Neural cell (in vitro differentiated cells): Measurements from ENCODE around the gene PKN1. TPM values are rescaled to one million over a fixed set of nuclear protein-coding genes. Genes with fewer than 3 reads are reported as not detected.

Experiments
- H2AFZ ChIP-seq: fragments of 200-600, 300-800 bp; sonication (generic), shearing (Covaris generic); 2 replicates; pipeline ENCODE4 v1.6.0; 2014; ENCODE audit warnings: low read depth, mild to moderate bottlenecking, antibody characterized with exemption, low read length, moderate library complexity
- H3F3A ChIP-seq: fragments of 200-600 bp; shearing (Covaris generic); 2 replicates; pipeline ENCODE4 v1.6.1; 2016; ENCODE audit warnings: mild to moderate bottlenecking, moderate library complexity, mixed read lengths, antibody characterized with exemption, low read length; ENCODE audit not compliant: insufficient read depth, poor library complexity, severe bottlenecking
- H3K27ac ChIP-seq: fragments of 200-600, 300-800 bp; sonication (generic), shearing (Covaris generic); 2 replicates; pipeline ENCODE4 v1.5.1; 2014; ENCODE audit warnings: mild to moderate bottlenecking, low read length, moderate library complexity
- H3K27me3 ChIP-seq: fragments of 300-800, 200-600 bp; sonication (generic), shearing (Covaris generic); 2 replicates; pipeline ENCODE4 v1.6.0; 2014; ENCODE audit warnings: mild to moderate bottlenecking, low read depth, low read length, moderate library complexity; ENCODE audit not compliant: insufficient read depth
- H3K36me3 ChIP-seq: fragments of 300-800, 200-600 bp; sonication (generic), shearing (Covaris generic); 2 replicates; pipeline ENCODE4 v1.5.1; 2014; ENCODE audit warnings: mild to moderate bottlenecking, antibody characterized with exemption, low read length, moderate library complexity; ENCODE audit not compliant: insufficient read depth
- H3K4me2 ChIP-seq: fragments of 300-800, 200-600 bp; sonication (generic), shearing (Covaris generic); 2 replicates; pipeline ENCODE4 v1.6.0; 2014; ENCODE audit warnings: mild to moderate bottlenecking, low read length
- H3K4me3 ChIP-seq: fragments of 300-800, 200-600 bp; sonication (generic), shearing (Covaris generic); 2 replicates; pipeline ENCODE4 v1.5.1; 2014; ENCODE audit warnings: mild to moderate bottlenecking, low read length, moderate library complexity
- H3K79me2 ChIP-seq: fragments of 200-600 bp; shearing (Covaris generic); replicated peaks from 2 replicates; pipeline ENCODE4 v1.6.0; 2014; ENCODE audit warnings: mild to moderate bottlenecking, low read length, moderate library complexity; ENCODE audit not compliant: insufficient read depth
- H3K9ac ChIP-seq: fragments of 300-800, 200-600 bp; sonication (generic), shearing (Covaris generic); 2 replicates; pipeline ENCODE4 v1.6.1; 2016; ENCODE audit warnings: mild to moderate bottlenecking, low read length, mixed read lengths
- H3K9me2 ChIP-seq: fragments of 200-600 bp; shearing (Covaris generic); 2 replicates; pipeline ENCODE4 v1.6.1; 2016; ENCODE audit warnings: mild to moderate bottlenecking, low read length, mixed read lengths; ENCODE audit not compliant: insufficient read depth
- H3K9me3 ChIP-seq: fragments of 200-600, 300-800 bp; sonication (generic), shearing (Covaris generic); 2 replicates; pipeline ENCODE4 v1.6.1; 2016; ENCODE audit warnings: mild to moderate bottlenecking, mixed run types, low read length, moderate library complexity, mixed read lengths
- H4K20me1 ChIP-seq: fragments of 200-600 bp; shearing (Covaris generic); 2 replicates; pipeline ENCODE4 v1.6.1; 2016; ENCODE audit warnings: mild to moderate bottlenecking, mixed run types; ENCODE audit not compliant: insufficient read depth
- CTCF ChIP-seq: fragments of 450-650 bp; IDR thresholded peaks from 2 replicates; pipeline ENCODE4 v1.5.1; 2014; ENCODE audit warnings: antibody characterized with exemption, mild to moderate bottlenecking, moderate library complexity; ENCODE audit not compliant: poor library complexity, severe bottlenecking
- EP300 ChIP-seq: fragments of 450-650 bp; conservative IDR thresholded peaks from 2 replicates; pipeline ENCODE4 v1.6.1; 2014; ENCODE audit warnings: antibody characterized with exemption, mild to moderate bottlenecking, moderate library complexity; ENCODE audit not compliant: poor library complexity, severe bottlenecking
- EZH2 ChIP-seq: fragments of 200-600, 300-800 bp; shearing (Covaris generic), sonication (generic); IDR thresholded peaks from 2 replicates; pipeline ENCODE4 v1.6.1; 2014; ENCODE audit warnings: antibody characterized with exemption, low read length, borderline replicate concordance, mild to moderate bottlenecking; ENCODE audit not compliant: insufficient read depth, poor library complexity, severe bottlenecking
- MXI1 ChIP-seq: fragments of 450-650 bp; conservative IDR thresholded peaks from 2 replicates; pipeline ENCODE4 v1.6.1; 2014; ENCODE audit warnings: antibody characterized with exemption, mild to moderate bottlenecking; ENCODE audit not compliant: poor library complexity, severe bottlenecking
- POLR2AphosphoS5 ChIP-seq: IDR thresholded peaks from 2 replicates; pipeline ENCODE4 v1.6.1; 2012
- RAD21 ChIP-seq: fragments of 450-650 bp; conservative IDR thresholded peaks from 2 replicates; pipeline ENCODE4 v1.6.1; 2014; ENCODE audit warnings: antibody characterized with exemption, mild to moderate bottlenecking, moderate library complexity
- REST ChIP-seq: IDR thresholded peaks from 2 replicates; pipeline ENCODE4 v1.6.1; 2012; ENCODE audit warnings: borderline replicate concordance
- SMC3 ChIP-seq: fragments of 450-650 bp; conservative IDR thresholded peaks from 2 replicates; pipeline ENCODE4 v1.6.1; 2014; ENCODE audit warnings: antibody characterized with exemption, mild to moderate bottlenecking, moderate library complexity; ENCODE audit not compliant: poor library complexity
- TAF1 ChIP-seq: IDR thresholded peaks from 2 replicates; pipeline ENCODE4 v1.6.1; 2012; ENCODE audit warnings: low read depth
- polyA plus RNA-seq: library from polyadenylated mRNA; depleted of rRNA; stranded (reverse); fragments of >200 nt; gene quantifications from 2 replicates; pipeline ENCODE4 v1.2.3, GENCODE V29; 2014

The PKN1 gene
- polyA plus RNA-seq, 1 donor from 2014 or later, result 64.4 TPM

GRCh38 chr19:14477418-14478112, 44.5 kb downstream of the PKN1 start:
- Histone ChIP-seq H3K9me3 (no peaks in the 10 kb centered on the region), H3K4me3 (no peak overlapping the region), H3K9ac (no peak overlapping the region), H3K36me3 (no peaks in the 10 kb centered on the region), H2AFZ (no peak overlapping the region), H3K79me2 (no peaks in the 10 kb centered on the region), H3K9me2 (no peaks in the 10 kb centered on the region), H3F3A (no peaks in the 10 kb centered on the region), H3K4me2 (no peak overlapping the region), H3K27ac (no peak overlapping the region), H3K27me3 (no peaks in the 10 kb centered on the region), H4K20me1 (no peaks in the 10 kb centered on the region)
- TF ChIP-seq CTCF (no peak), EP300 (no peak)

GRCh38 chr19:14478113-14478545, 45.0 kb downstream of the PKN1 start:
- Histone ChIP-seq H3K9ac (no peak overlapping the region), H3K9me2 (no peaks in the 10 kb centered on the region), H3K36me3 (no peaks in the 10 kb centered on the region), H3K79me2 (no peaks in the 10 kb centered on the region), H3K27ac (no peak overlapping the region), H2AFZ (no peak overlapping the region), H3F3A (no peaks in the 10 kb centered on the region), H4K20me1 (no peaks in the 10 kb centered on the region), H3K4me3 (no peak overlapping the region), H3K9me3 (no peaks in the 10 kb centered on the region), H3K27me3 (no peaks in the 10 kb centered on the region), H3K4me2 (no peak overlapping the region)
- TF ChIP-seq SMC3, result no peak
- TF ChIP-seq TAF1, result no peak
- no peak for TF ChIP-seq MXI1

GRCh38 chr19:14479309-14479974, 46.3 kb downstream of the PKN1 start:
- H3K27me3 ChIP-seq, result no peaks in the 10 kb centered on the region
- no peaks in the 10 kb centered on the region for H4K20me1 ChIP-seq
- no peak overlapping the region for H2AFZ ChIP-seq
- TF ChIP-seq POLR2AphosphoS5 (no peak), TAF1 (no peak), EP300 (no peak), REST (no peak), CTCF (no peak), MXI1 (no peak), RAD21 (no peak), SMC3 (no peak), EZH2 (no peak)
- no peaks in the 10 kb centered on the region for H3K36me3 ChIP-seq
- no peak overlapping the region for H3K4me2 ChIP-seq
- H3K9me2 ChIP-seq, result no peaks in the 10 kb centered on the region
- H3K9ac ChIP-seq, result no peak overlapping the region
- no peak overlapping the region for H3K4me3 ChIP-seq
- no peaks in the 10 kb centered on the region for H3K79me2 ChIP-seq
- no peak overlapping the region for H3K27ac ChIP-seq
- H3F3A ChIP-seq, result no peaks in the 10 kb centered on the region
- no peaks in the 10 kb centered on the region for H3K9me3 ChIP-seq
